GM12878 (cell line): ENCODE measurements around the gene BNIP3. TPM values are rescaled to one million over a fixed set of nuclear protein-coding genes. Genes with fewer than 3 reads are reported as not detected.

Experiments used
- CUX1 ChIP-seq: IDR thresholded peaks from 2 replicates; pipeline ENCODE4 v1.6.1; 2012; ENCODE audit warnings: improper control_type of control experiment, low read depth, low read length; ENCODE audit not compliant: insufficient replicate concordance
- FOXM1 ChIP-seq: IDR thresholded peaks from 2 replicates; pipeline ENCODE4 v1.6.1; 2012; ENCODE audit warnings: low read depth, mild to moderate bottlenecking, inconsistent platforms, low read length, moderate library complexity
- MYC ChIP-seq: IDR thresholded peaks from 2 replicates; pipeline ENCODE4 v1.6.1; 2011; ENCODE audit warnings: mild to moderate bottlenecking, low read length, moderate library complexity, inconsistent platforms; ENCODE audit not compliant: insufficient read depth, insufficient replicate concordance, insufficient read length, severe bottlenecking
- NFIC ChIP-seq: IDR thresholded peaks from 2 replicates; pipeline ENCODE4 v1.6.1; 2012; ENCODE audit warnings: low read depth, mild to moderate bottlenecking, inconsistent platforms, low read length, moderate library complexity
- RUNX3 ChIP-seq: IDR thresholded peaks from 2 replicates; pipeline ENCODE4 v1.6.1; 2012; ENCODE audit warnings: low read length, inconsistent platforms
- SREBF2 ChIP-seq: IDR thresholded peaks from 2 replicates; pipeline ENCODE4 v1.6.1; 2012; ENCODE audit warnings: mild to moderate bottlenecking, low read length
- polyA plus RNA-seq, 11 experiments: library from polyadenylated mRNA; depleted of rRNA in 4 of 11; unstranded in 6 of 11; stranded (reverse) in 5 of 11; fragments of >200 nt; fragmentation: Nextera tagmentation in 4 of 11; fragmentation: Illumina TruSeq in 1 of 11; extraction: Ambion mirVana in 4 of 11; extraction: Trizol in 1 of 11; gene quantifications; 1 replicate in 1 of 11; 2 replicates in 10 of 11; pipeline versions ENCODE4 v1.2.1 to v1.2.3, GENCODE V29; 2011 to 2016; ENCODE audit warnings: inconsistent platforms in 2 of 11, missing spikeins in 2 of 11, low read depth in 1 of 11
- total RNA-seq, 4 experiments: library from RNA; depleted of rRNA in 3 of 4; stranded (reverse); fragments of >200 nt in 3 of 4; fragmentation: Illumina TruSeq in 1 of 4; extraction: Trizol in 1 of 4; gene quantifications; 2 replicates each; pipeline versions ENCODE4 v1.2.1 to v1.2.3, GENCODE V29; 2013 to 2021
- TF ChIP-seq, protein P1 (sequence below): fragments of 450-650 bp; IDR thresholded peaks from 2 replicates; pipeline ENCODE4 v1.6.1; 2018; ENCODE audit warnings: mild to moderate bottlenecking, low read depth, moderate library complexity; ENCODE audit not compliant: partially characterized antibody
- TF ChIP-seq, protein P2 (sequence below): fragments of 450-650 bp; formaldehyde crosslinking; IDR thresholded peaks from 2 replicates; pipeline ENCODE4 v1.4.0; 2020; ENCODE audit warnings: mild to moderate bottlenecking, moderate library complexity

BNIP3 gene
- total and polyA plus RNA-seq, 10 of the 15 experiments (the other 5 are each of a cell fraction or from before 2014, with no cell fraction given), result 7.7 to 122 (median 29.9) TPM

GRCh38 chr10:131981429-131982184, at the start of gene BNIP3 (continued):
- TF ChIP-seq MYC (no peak), NFIC (no peak), CUX1 (no peak), RUNX3 (peak; percentile 62), FOXM1 (no peak), SREBF2 (no peak)
- TF ChIP-seq, protein P1, sequence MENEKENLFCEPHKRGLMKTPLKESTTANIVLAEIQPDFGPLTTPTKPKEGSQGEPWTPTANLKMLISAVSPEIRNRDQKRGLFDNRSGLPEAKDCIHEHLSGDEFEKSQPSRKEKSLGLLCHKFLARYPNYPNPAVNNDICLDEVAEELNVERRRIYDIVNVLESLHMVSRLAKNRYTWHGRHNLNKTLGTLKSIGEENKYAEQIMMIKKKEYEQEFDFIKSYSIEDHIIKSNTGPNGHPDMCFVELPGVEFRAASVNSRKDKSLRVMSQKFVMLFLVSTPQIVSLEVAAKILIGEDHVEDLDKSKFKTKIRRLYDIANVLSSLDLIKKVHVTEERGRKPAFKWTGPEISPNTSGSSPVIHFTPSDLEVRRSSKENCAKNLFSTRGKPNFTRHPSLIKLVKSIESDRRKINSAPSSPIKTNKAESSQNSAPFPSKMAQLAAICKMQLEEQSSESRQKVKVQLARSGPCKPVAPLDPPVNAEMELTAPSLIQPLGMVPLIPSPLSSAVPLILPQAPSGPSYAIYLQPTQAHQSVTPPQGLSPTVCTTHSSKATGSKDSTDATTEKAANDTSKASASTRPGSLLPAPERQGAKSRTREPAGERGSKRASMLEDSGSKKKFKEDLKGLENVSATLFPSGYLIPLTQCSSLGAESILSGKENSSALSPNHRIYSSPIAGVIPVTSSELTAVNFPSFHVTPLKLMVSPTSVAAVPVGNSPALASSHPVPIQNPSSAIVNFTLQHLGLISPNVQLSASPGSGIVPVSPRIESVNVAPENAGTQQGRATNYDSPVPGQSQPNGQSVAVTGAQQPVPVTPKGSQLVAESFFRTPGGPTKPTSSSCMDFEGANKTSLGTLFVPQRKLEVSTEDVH, result no peak
- TF ChIP-seq, protein P2, sequence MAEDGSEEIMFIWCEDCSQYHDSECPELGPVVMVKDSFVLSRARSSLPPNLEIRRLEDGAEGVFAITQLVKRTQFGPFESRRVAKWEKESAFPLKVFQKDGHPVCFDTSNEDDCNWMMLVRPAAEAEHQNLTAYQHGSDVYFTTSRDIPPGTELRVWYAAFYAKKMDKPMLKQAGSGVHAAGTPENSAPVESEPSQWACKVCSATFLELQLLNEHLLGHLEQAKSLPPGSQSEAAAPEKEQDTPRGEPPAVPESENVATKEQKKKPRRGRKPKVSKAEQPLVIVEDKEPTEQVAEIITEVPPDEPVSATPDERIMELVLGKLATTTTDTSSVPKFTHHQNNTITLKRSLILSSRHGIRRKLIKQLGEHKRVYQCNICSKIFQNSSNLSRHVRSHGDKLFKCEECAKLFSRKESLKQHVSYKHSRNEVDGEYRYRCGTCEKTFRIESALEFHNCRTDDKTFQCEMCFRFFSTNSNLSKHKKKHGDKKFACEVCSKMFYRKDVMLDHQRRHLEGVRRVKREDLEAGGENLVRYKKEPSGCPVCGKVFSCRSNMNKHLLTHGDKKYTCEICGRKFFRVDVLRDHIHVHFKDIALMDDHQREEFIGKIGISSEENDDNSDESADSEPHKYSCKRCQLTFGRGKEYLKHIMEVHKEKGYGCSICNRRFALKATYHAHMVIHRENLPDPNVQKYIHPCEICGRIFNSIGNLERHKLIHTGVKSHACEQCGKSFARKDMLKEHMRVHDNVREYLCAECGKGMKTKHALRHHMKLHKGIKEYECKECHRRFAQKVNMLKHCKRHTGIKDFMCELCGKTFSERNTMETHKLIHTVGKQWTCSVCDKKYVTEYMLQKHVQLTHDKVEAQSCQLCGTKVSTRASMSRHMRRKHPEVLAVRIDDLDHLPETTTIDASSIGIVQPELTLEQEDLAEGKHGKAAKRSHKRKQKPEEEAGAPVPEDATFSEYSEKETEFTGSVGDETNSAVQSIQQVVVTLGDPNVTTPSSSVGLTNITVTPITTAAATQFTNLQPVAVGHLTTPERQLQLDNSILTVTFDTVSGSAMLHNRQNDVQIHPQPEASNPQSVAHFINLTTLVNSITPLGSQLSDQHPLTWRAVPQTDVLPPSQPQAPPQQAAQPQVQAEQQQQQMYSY (CRISPR knock-in tag), result no peak
